ENCODE data around the gene GAB3. TPM values are rescaled to one million over a fixed set of nuclear protein-coding genes. Genes with fewer than 3 reads are reported as not detected.

The GAB3 gene
- total and polyA plus RNA-seq, 9 of the 15 experiments (the other 6 are each of a cell fraction or from before 2014, with no cell fraction given): 16.1 to 31.4 (median 20.2) TPM

- Histone ChIP-seq H3K4me1 (replicated peaks in 1 of 2; ENCODE audit: control insufficient read depth in 2 of 2, insufficient read depth in 2 of 2, low read length in 2 of 2) (peaks cover 4 to 38% of the 10 kb centered on the region in 2 experiments; a peak in 4 of 5 replicates), H3K9ac (ENCODE audit: insufficient read depth in 1 of 2, low read depth in 2 of 2, low read length in 2 of 2) (no peak overlapping the region), H2AFZ (ENCODE audit: low read depth, low read length) (no peak overlapping the region), H3K4me2 (ENCODE audit: insufficient read depth, low read length) (no peak overlapping the region), H3K36me3 (ENCODE audit: control insufficient read depth, insufficient read depth, low read length) (peaks cover 20% of the 10 kb centered on the region), H3K9me3 (replicated peaks; ENCODE audit: control insufficient read depth, insufficient read depth, low read depth, low read length) (no peaks in the 10 kb centered on the region), H3K27ac (ENCODE audit: extremely low read depth, low read depth, low read length) (no peak overlapping the region), H4K20me1 (replicated peaks; ENCODE audit: control insufficient read depth, insufficient read depth, low read length) (0 out of 2 replicates have a peak, but pooled peaks cover 4% of the 10 kb centered on the region), H3K4me3 (no peak overlapping the region), H3K79me2 (ENCODE audit: control insufficient read depth, insufficient read depth, low read length) (peaks cover 82% of the 10 kb centered on the region), H3K27me3 (ENCODE audit: control insufficient read depth in 2 of 2, insufficient read depth in 2 of 2, low read length in 2 of 2) (no peaks in the 10 kb centered on the region), H3K9me1 (ENCODE audit: control insufficient read depth, insufficient read depth, low read length) (no peaks in the 10 kb centered on the region)
- in situ Hi-C loops (cut with MboI) (loop anchor here (25.0 kb wide), 1 partner anchor 144 kb away; the partner anchor contains the start of gene CTAG1A), intact Hi-C loops (cut with micrococcal nuclease) (no loop called here)
- ATAC-seq (no peak), DNase-seq (ENCODE audit: extremely low read depth in 1 of 4, low spot score in 3 of 4) (no peak), FAIRE-seq (no peak)
- BruUV-seq (replicated peaks): no TSS peak
- ChIA-PET POLR2A (interaction anchor here (0.8 to 2.0 kb wide), 3 partner anchors 10 to 74 kb away, joined by 3 to 7 read pairs (median 4); partner anchors contain the start of gene MPP1), CTCF (ENCODE audit: low intra/inter-chr PET ratio) (no interaction called here)
- 93% methylated on average over 5 of the region's 5 CpGs for WGBS (ENCODE audit: insufficient coverage, low coverage, missing lambda C conversion rate)
- TF ChIP-seq NCOR1 (IDR thresholded peaks at IDR 0.05): no peak
- TF ChIP-seq, protein P1, sequence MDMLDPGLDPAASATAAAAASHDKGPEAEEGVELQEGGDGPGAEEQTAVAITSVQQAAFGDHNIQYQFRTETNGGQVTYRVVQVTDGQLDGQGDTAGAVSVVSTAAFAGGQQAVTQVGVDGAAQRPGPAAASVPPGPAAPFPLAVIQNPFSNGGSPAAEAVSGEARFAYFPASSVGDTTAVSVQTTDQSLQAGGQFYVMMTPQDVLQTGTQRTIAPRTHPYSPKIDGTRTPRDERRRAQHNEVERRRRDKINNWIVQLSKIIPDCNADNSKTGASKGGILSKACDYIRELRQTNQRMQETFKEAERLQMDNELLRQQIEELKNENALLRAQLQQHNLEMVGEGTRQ (CRISPR knock-in tag; IDR thresholded peaks at IDR 0.05): no peak
- TF ChIP-seq, protein P2, sequence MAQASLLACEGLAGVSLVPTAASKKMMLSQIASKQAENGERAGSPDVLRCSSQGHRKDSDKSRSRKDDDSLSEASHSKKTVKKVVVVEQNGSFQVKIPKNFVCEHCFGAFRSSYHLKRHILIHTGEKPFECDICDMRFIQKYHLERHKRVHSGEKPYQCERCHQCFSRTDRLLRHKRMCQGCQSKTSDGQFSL (CRISPR knock-in tag; IDR thresholded peaks at IDR 0.05): no peak
- TF ChIP-seq, protein P2 (tag; IDR thresholded peaks at IDR 0.05): no peak
- TF ChIP-seq RAD51 (IDR thresholded peaks at IDR 0.05; ENCODE audit: borderline replicate concordance, low read depth): no peak
- no peak for TF ChIP-seq ZNF124 (CRISPR knock-in tag; IDR thresholded peaks at IDR 0.05)
- TF ChIP-seq, protein P3, sequence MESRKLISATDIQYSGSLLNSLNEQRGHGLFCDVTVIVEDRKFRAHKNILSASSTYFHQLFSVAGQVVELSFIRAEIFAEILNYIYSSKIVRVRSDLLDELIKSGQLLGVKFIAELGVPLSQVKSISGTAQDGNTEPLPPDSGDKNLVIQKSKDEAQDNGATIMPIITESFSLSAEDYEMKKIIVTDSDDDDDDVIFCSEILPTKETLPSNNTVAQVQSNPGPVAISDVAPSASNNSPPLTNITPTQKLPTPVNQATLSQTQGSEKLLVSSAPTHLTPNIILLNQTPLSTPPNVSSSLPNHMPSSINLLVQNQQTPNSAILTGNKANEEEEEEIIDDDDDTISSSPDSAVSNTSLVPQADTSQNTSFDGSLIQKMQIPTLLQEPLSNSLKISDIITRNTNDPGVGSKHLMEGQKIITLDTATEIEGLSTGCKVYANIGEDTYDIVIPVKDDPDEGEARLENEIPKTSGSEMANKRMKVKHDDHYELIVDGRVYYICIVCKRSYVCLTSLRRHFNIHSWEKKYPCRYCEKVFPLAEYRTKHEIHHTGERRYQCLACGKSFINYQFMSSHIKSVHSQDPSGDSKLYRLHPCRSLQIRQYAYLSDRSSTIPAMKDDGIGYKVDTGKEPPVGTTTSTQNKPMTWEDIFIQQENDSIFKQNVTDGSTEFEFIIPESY (CRISPR knock-in tag; IDR thresholded peaks at IDR 0.05): no peak
- TF ChIP-seq PML (IDR thresholded peaks at IDR 0.05; ENCODE audit: low read length): no peak
- no peak for TF ChIP-seq EZH2 (IDR thresholded peaks at IDR 0.05; ENCODE audit: borderline replicate concordance, low read depth, low read length)
- TF ChIP-seq WHSC1 (IDR thresholded peaks at IDR 0.05; ENCODE audit: low read length): no peak
Measured at GRCh38 chrX:154731184-154731583, 19.7 kb downstream of the GAB3 start.

Measured in K562 (cell line).